Left renal pelvis (tissue), 4 donors: ENCODE measurements around the gene SEPTIN3. TPM values are rescaled to one million over a fixed set of nuclear protein-coding genes. Genes with fewer than 3 reads are reported as not detected.

Experiments used
- DNase-seq, 4 donors: peaks; one replicate each; pipeline ENCODE4 v3.0.0-alpha.2; 2013; ENCODE audit warnings: low read depth in 4 of 4, low spot score in 3 of 4
- polyA plus RNA-seq, 4 donors: library from polyadenylated mRNA; unstranded; fragments of 120-200 nt; gene quantifications; one replicate each; pipeline ENCODE4 v1.2.1, GENCODE V29; 2013; ENCODE audit not compliant: insufficient read length in 4 of 4

SEPTIN3 gene
- polyA plus RNA-seq, 4 donors, result 6.4 to 10.0 (median 7.8) TPM

GRCh38 chr22:41971431-41971830 lies 2.2 kb downstream of the SEPTIN3 start:
- no peak for DNase-seq

- DNase-seq, result no peak
Observed at GRCh38 chr22:41974691-41975290, 5.5 kb downstream of the SEPTIN3 start.

- no peak for DNase-seq
Observed at GRCh38 chr22:41975299-41976069, 6.2 kb downstream of the SEPTIN3 start.

DNA sequence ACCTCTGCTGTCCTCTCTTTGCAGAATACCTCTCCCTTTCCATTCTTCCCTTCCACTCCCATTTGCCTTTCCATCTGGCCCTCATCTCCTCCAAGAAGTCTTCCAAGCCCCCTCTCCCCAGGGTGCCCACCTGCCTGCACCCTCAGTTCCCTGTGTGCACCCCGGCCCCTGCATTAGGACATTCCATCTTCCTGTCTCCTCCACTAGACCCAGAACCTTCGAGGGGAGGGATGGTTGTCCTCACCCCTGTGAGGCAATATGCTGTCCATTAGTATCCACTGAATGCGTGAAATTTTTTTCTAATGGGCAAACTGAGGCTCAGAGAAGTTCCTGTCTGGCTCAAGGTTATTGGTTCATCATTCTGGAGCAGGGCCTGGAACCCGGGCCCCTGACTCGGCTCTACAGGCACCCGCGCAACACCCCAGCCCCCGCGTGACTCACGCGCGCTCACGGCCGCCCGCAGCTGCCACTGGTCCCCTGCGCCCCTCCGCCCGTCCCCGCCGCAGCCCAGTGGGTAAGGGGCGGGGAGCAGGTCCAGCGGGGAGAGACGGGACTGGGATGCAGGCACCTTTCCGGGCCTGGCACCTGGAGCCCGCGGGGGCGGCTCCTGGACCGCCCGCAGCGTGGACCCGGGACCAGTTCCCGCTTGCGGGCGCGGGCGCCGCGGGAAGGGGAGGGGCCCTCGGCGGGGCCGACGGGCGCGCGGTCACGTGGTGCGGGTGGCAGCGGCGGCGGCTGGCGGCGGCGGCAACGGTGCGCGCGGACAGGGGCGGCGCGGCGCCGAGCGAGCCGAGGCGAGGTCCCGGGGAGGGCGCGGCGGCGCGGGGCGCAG lies 7.0 kb downstream of the SEPTIN3 start:
- no peak for DNase-seq

DNA sequence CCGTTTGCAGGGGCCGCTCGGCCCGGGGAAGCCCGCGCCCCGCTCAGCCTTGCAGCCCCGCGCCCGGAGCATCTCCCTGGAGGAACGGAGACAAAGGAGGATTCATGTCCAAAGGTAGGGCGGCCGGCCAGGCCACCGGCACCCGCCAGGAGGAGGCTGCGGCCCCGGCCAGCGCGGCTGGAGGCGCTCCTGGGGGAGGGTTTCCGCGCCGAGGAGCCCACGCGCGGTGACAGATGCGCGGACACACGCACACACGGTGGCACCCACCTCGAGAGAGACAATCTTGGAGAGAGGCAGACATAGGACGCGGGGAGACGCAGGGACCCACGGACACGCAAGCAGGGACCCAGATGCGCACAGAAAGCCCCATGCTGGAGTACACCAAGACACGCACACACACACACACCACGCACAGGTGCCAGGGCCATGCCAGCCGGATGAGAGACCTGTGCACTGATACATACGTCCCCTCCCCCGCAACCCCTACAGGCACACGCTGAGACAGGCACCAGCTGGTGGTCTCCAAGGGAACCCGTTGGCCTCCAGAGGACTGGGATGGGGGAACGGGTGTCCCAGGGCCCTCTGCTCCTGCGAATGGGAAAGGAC lies 7.8 kb downstream of the SEPTIN3 start:
- DNase-seq, result peak in 1 of 4 donors; percentile 44

DNA sequence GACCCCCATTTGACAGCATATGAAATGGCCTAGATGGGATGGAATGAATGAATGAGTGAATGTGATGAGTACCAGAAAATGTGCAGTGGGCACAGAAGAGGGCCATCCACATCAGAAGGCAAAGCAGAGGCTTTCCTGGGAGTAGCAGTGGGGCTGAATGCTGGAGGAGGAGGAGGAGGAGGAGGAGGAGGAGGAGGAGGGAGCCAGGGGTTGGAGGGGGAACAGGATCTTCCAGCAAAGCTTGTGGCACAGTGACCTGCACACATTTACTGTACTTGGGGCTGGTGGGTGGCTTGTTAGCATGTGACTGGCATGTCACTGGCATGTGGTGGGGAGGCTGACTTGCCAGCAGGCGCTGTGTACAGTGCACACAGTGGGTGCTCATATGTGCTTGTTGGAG lies 9.5 kb downstream of the SEPTIN3 start:
- no peak for DNase-seq

DNA sequence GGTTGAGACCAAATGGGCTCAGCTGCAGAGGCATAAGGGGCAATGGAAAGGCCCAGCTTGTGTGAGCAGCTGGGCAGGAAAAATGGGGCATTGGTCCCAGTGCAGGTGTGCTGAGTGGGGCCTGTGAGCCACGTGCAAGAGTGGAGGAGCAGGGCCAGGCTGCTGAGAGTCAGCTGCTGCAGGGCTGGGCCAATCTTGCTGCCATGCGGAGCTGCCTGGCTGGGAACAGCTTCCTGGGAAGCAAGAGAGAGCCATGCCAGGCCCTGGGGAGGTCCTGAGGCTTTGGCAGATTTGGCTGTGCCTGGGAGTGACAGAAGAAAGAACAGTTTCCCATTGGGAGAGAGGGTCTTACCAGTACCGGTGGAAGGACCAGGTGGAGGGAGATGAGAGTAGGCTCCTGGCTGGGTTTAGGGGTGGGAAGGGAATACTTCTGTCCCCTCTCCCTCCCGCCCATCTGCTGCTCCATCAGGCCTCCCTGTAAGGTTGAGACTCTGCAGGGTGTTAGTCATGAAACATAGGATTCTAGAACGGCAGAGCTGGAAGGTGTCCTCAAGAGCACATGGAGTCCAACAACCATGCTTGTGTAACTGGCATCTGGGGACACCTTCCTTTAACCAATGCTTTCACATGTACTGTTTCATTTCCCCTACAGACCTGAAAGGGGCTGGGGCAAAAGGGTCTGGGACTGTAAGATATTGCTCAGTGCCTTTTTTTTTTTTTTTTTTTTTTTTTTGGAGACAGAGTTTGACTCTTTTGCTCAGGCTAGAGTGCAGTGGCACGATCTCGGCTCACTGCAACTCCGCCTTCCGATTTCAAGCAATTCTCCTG lies 10.4 kb downstream of the SEPTIN3 start:
- DNase-seq, result no peak

DNA sequence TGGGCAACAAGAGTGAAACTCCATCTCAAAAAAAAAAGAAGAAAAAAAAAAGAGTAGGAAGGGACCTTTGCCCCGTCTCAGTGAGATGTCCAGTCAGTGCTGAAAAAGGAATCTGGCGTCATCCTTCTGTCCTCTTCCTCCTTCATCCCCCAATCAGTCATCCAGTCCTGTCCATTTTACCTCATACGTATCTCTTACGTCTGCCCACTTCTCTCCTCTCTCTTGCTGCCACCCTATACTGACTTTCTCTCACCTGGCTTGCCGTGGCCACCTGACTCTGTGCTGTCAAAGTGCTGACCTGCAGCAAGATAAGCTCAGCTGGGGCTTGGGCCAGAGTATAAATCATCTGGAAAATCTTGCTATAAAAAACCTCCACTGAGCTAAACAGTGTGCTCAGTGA lies 13.6 kb downstream of the SEPTIN3 start:
- DNase-seq, result no peak

GRCh38 chr22:41983513-41984405 lies 14.5 kb downstream of the SEPTIN3 start:
- no peak for DNase-seq

DNA sequence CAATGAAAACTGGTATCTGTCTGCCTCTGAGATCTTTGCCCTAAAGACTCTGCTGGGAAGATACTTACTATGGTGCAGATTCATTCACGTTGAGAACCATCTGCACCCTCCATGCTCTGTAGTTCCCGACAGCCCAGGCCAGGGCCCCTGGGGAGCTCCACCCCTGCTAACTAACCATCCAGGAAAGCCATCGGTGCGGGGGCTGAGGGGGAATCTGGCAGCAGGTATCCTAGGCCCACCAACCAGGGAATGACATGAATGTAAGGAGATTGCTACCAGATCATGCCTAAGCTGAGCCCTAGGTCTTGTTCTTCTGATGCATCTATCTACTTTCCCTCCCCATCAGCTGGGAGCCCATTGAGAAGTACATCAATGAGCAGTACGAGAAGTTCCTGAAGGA lies 18.0 kb downstream of the SEPTIN3 start:
- no peak for DNase-seq

DNA sequence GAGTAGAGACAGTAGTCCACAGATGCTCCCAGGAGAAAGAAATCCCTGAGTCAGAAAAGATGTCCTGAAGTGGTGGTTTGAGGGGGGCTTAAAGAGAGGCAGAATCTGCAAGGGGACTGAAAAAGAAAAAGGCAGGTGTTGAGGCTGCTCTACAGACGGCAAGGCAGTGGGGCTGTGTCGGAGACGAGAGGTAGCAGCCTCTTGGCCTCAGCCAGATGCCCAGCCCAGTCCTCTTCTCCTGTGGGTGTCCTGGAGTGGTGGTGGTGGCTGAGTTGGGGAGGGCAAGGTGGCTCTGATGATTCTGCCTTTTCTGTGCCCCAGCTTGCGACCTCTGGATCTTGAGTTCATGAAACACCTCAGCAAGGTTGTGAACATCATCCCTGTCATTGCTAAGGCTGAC lies 20.0 kb downstream of the SEPTIN3 start:
- DNase-seq, result no peak

DNA sequence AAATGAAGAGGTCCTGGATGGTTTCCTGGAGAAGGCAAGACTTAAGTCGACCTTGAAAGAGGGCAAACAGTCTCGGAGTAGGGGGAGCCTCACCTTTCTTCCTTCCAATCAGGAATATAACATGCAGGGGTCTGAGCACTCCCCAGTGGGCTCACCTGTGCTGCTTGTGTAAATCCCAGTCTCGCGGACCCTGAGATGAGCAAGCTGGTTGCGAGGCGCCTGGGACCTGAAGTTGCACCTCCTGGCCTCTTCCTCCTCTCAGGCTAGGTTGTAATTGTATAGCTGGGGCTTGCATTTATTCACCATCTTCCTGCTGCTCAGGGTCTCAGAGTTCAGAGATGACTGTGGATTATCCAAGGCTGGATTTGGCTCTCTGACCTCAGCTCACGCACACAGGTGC lies 21.9 kb downstream of the SEPTIN3 start:
- no peak for DNase-seq

DNA sequence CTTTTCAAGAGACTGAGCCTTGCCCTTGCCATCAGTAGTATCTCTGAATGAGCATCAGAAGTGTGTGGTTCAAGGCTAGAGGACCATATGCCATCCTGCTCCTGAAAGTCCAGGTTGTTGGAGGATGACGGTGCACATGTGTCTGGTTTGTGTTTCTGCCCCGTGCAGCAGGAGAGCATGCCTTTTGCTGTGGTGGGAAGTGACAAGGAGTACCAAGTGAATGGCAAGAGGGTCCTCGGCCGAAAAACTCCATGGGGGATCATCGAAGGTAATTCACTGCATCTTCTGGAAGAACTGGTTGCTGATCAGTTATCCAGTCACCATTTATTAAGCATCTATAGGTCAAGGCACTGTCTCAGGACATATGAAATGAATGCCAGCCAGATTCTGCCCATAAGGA lies 23.3 kb downstream of the SEPTIN3 start:
- DNase-seq, result no peak

DNA sequence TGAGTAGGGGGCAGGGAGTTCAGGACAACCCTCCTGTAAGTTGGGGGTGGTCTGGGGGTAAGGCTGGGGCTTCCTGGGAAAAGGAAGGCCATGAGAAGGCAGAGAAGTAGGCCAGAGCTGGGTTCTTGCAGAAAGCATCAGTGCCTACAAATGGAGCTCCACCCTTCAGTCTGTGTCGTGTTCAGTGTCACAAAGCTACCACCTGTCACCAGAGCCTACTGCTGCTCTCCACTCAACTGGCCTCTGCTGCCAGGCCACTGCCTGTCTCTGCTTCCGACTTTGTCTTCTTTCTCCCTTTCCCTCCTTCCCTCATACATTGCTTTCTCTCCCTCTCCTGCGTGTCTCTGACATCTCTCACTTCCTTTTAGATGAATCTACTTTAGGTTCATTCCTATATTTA lies 26.0 kb downstream of the SEPTIN3 start:
- DNase-seq, result no peak

- DNase-seq, result no peak
Observed at GRCh38 chr22:41996826-41997225, 27.6 kb downstream of the SEPTIN3 start.

- peak; percentile 48 to 69 (median 66) for DNase-seq
Observed at GRCh38 chr22:41998361-41999261, 29.4 kb downstream of the SEPTIN3 start, which contains the start of gene WBP2NL. Gene WBP2NL, plus strand, starts transcription at chr22:41998788. Its CDS starts 31 bp downstream, at chr22:41998819.

DNA sequence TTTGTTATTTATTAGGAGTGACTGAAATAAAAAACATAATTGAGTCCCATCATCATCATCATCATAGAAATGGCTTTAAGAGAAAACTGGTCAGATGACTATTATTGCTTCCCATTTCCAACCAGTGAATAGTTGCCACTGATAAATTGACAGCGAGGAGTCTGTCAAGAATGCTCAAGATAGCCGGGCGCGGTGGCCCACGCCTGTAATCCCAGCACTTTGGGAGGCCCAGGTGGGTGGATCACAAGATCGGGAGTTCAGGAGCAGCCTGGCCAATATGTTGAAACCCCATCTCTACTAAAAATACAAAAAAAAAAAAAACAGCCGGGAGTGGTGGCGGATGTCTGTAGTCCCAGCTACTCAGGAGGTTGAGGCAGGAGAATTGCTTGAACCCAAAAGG lies 31.2 kb downstream of the SEPTIN3 start:
- no peak for DNase-seq

DNA sequence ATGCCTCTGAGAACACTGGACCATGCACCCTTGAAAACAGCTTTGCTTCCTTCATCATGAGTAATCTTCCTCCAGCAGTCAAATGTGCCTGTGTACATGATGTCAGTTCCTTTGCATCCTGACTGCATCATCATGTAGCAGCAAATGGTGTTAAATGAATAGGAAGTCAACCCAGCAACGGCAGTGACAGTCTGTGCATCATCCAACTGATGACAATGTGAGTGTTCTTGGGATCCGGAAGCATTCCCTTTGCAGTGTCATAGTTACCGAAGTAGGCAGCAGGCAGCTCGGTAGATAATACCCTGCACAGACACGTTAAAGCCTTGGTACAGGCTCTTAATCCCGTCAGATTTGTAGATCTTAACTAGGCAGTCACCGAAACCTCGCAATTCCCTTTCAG lies 31.9 kb downstream of the SEPTIN3 start:
- DNase-seq, result no peak
